GM12878 (cell line): ENCODE measurements around the gene ME3. TPM values are rescaled to one million over a fixed set of nuclear protein-coding genes. Genes with fewer than 3 reads are reported as not detected.

Source experiments
- ATAC-seq: fragments of 200-7000 bp; cut with Tn5 transposase; 3 replicates; pipeline ENCODE4 v1.9.1; 2020; ENCODE audit warnings: mild to moderate bottlenecking, moderate library complexity
- BruUV-seq: library from RNA; stranded (reverse); fragments of 400-500 nt; replicated peaks from 2 replicates; lab custom pipeline; 2021; lab: Mats Ljungman, UMichigan
- CTCF ChIA-PET: fragments of 300-600 bp; sonication (Branson Sonifier 250); formaldehyde crosslinking; extraction: SDS; loops from one replicate; lab custom pipeline; 2021; ENCODE audit warnings: inconsistent platforms; lab: Yijun Ruan, JAX
- POLR2A ChIA-PET: fragments of 350-600 bp; formaldehyde crosslinking; extraction: SDS; loops from one replicate; lab custom pipeline; 2021; ENCODE audit warnings: inconsistent platforms; lab: Charles Lee
- RAD21 ChIA-PET: fragments of 300-600 bp; sonication (Branson Sonifier 250); formaldehyde crosslinking; loops from one replicate; lab custom pipeline; 2023; ENCODE audit warnings: antibody characterized with exemption; ENCODE audit not compliant: unreplicated experiment; lab: Charles Lee
- SMC1A ChIA-PET: fragments of 300-600 bp; sonication (Branson Sonifier 250); formaldehyde crosslinking; loops from one replicate; lab custom pipeline; 2023; ENCODE audit not compliant: unreplicated experiment, uncharacterized antibody; lab: Charles Lee
- DNase-seq: peaks from one replicate; pipeline ENCODE4 v3.0.0-alpha.2; 2011; ENCODE audit warnings: low read depth, low spot score
- FAIRE-seq: peaks from 3 replicates; lab custom pipeline; 2011; peaks lifted over from hg19 to GRCh38; lab: Jason Lieb, UNC
- H2AFZ ChIP-seq: 2 replicates; pipeline ENCODE4 v1.6.0; 2011; ENCODE audit warnings: low read depth, low read length, control low read depth; ENCODE audit not compliant: control insufficient read depth
- H3K27ac ChIP-seq: 2 replicates; pipeline ENCODE4 v1.5.1; 2011; ENCODE audit warnings: control low read depth; ENCODE audit not compliant: control insufficient read depth, insufficient read depth
- H3K27me3 ChIP-seq, 2 experiments: replicated peaks in 1 of 2; 2 replicates each; pipeline versions ENCODE4 v1.6.0 to v1.6.1; 2011; ENCODE audit warnings: low read length in 1 of 2; ENCODE audit not compliant: control insufficient read depth in 2 of 2, insufficient read depth in 2 of 2
- H3K36me3 ChIP-seq, 2 experiments: 2 replicates each; pipeline ENCODE4 v1.5.1; 2011; ENCODE audit warnings: low read length in 1 of 2; ENCODE audit not compliant: control insufficient read depth in 2 of 2, insufficient read depth in 2 of 2
- H3K4me1 ChIP-seq: 2 replicates; pipeline ENCODE4 v1.6.1; 2011; ENCODE audit warnings: mild to moderate bottlenecking, low read length, moderate library complexity, mixed read lengths; ENCODE audit not compliant: control insufficient read depth, insufficient read depth
- H3K4me2 ChIP-seq: 2 replicates; pipeline ENCODE4 v1.6.0; 2011; ENCODE audit warnings: control low read depth; ENCODE audit not compliant: control insufficient read depth, insufficient read depth
- H3K4me3 ChIP-seq: fragments of 200-600 bp; sonication (generic); 2 replicates; pipeline ENCODE4 v1.5.1; 2016
- H3K79me2 ChIP-seq: 2 replicates; pipeline ENCODE4 v1.6.0; 2011; ENCODE audit warnings: low read length; ENCODE audit not compliant: control insufficient read depth, insufficient read depth
- H3K9ac ChIP-seq: 2 replicates; pipeline ENCODE4 v1.8.0; 2011; ENCODE audit warnings: low read length, control low read depth, mixed read lengths; ENCODE audit not compliant: control insufficient read depth, insufficient read depth
- H3K9me3 ChIP-seq: replicated peaks from 3 replicates; pipeline ENCODE4 v1.5.1; 2011; ENCODE audit warnings: mild to moderate bottlenecking, low read length; ENCODE audit not compliant: control insufficient read depth, insufficient read depth
- H4K20me1 ChIP-seq: 2 replicates; pipeline ENCODE4 v1.6.0; 2011; ENCODE audit not compliant: control insufficient read depth, insufficient read depth
- KLF5 ChIP-seq: fragments of 450-650 bp; IDR thresholded peaks from 2 replicates; pipeline ENCODE4 v1.6.1; 2014; ENCODE audit warnings: mild to moderate bottlenecking; ENCODE audit not compliant: partially characterized antibody
- LARP7 ChIP-seq: fragments of 450-650 bp; IDR thresholded peaks from 2 replicates; pipeline ENCODE4 v1.6.1; 2017; ENCODE audit warnings: mild to moderate bottlenecking
- POLR2AphosphoS5 ChIP-seq: IDR thresholded peaks from 2 replicates; pipeline ENCODE4 v1.6.1; 2011; ENCODE audit warnings: mild to moderate bottlenecking, low read length, inconsistent platforms
- RELB ChIP-seq: fragments of 450-650 bp; IDR thresholded peaks from 2 replicates; pipeline ENCODE4 v1.6.1; 2017; ENCODE audit warnings: low read depth, mild to moderate bottlenecking, moderate library complexity
- RUNX3 ChIP-seq: IDR thresholded peaks from 2 replicates; pipeline ENCODE4 v1.6.1; 2012; ENCODE audit warnings: low read length, inconsistent platforms
- SMAD1 ChIP-seq: fragments of 450-650 bp; IDR thresholded peaks from 2 replicates; pipeline ENCODE4 v1.6.1; 2018; ENCODE audit warnings: mild to moderate bottlenecking, low read depth; ENCODE audit not compliant: partially characterized antibody
- SP1 ChIP-seq: IDR thresholded peaks from one replicate; pipeline ENCODE4 v1.6.1; 2011; ENCODE audit warnings: low read depth, low read length
- SREBF1 ChIP-seq: IDR thresholded peaks from 2 replicates; pipeline ENCODE4 v1.6.1; 2012; ENCODE audit warnings: mild to moderate bottlenecking, low read length
- WGBS: methylation state at CpG from one replicate; pipeline ENCODE4 v1.1.6; 2016; ENCODE audit warnings: low lambda C conversion rate; ENCODE audit not compliant: insufficient replicate concordance, insufficient coverage; ENCODE audit errors: missing lambda C conversion rate; 5-methylcytosine and 5-hydroxymethylcytosine counted together
- in situ Hi-C: fragments of 300-500 bp; cut with MboI; formaldehyde crosslinking; loops from 9 replicates; pipeline ENCODE4 v1.14.3; 2018; ENCODE audit warnings: mixed read lengths
- intact Hi-C: fragments of 100-400 bp; cut with micrococcal nuclease; formaldehyde crosslinking; loops from one replicate; pipeline ENCODE4 v1.14.2; 2022; ENCODE audit not compliant: unreplicated experiment
- polyA plus RNA-seq, 11 experiments: library from polyadenylated mRNA; depleted of rRNA in 4 of 11; unstranded in 6 of 11; stranded (reverse) in 5 of 11; fragments of >200 nt; fragmentation: Nextera tagmentation in 4 of 11; fragmentation: Illumina TruSeq in 1 of 11; extraction: Ambion mirVana in 4 of 11; extraction: Trizol in 1 of 11; gene quantifications; 1 replicate in 1 of 11; 2 replicates in 10 of 11; pipeline versions ENCODE4 v1.2.1 to v1.2.3, GENCODE V29; 2011 to 2016; ENCODE audit warnings: inconsistent platforms in 2 of 11, missing spikeins in 2 of 11, low read depth in 1 of 11
- total RNA-seq, 4 experiments: library from RNA; depleted of rRNA in 3 of 4; stranded (reverse); fragments of >200 nt in 3 of 4; fragmentation: Illumina TruSeq in 1 of 4; extraction: Trizol in 1 of 4; gene quantifications; 2 replicates each; pipeline versions ENCODE4 v1.2.1 to v1.2.3, GENCODE V29; 2013 to 2021
- TF ChIP-seq, protein P1 (sequence below): fragments of 450-650 bp; formaldehyde crosslinking; IDR thresholded peaks from 2 replicates; pipeline ENCODE4 v1.5.0; 2022; ENCODE audit warnings: mild to moderate bottlenecking, missing genetic modification characterization
- TF ChIP-seq, protein P2 (sequence below): IDR thresholded peaks from 2 replicates; pipeline ENCODE4 v1.6.1; 2011; ENCODE audit warnings: low read depth, low read length, improper control_type of control experiment, borderline replicate concordance
- TF ChIP-seq, protein P3 (sequence below): fragments of 150-350 bp; IDR thresholded peaks from 2 replicates; pipeline ENCODE4 v1.6.1; 2016; ENCODE audit warnings: low read depth, low read length

ME3 gene
- total and polyA plus RNA-seq, 10 of the 15 experiments (the other 5 are each of a cell fraction or from before 2014, with no cell fraction given) = 0.06 to 0.40 (median 0.19) TPM; not detected in 2

DNA sequence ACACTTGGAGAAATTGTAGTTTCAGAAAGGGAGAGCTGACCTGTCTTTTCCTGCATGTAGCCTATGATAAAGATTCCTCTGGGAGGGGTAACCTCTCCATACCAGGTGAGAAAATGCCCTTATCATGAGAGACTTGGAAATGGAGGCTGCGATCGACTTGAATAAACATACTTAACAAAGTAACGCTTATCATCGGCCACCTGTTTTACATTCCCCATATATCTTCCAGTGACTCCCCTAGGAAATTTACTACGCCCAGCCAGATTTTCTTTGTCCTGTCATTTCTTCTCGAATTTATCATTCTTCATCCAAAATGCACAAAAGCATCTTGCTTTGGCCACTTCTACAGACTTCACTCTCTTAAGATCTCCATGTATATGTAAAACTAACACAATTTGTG is 154.2 kb downstream of the ME3 start:
- Histone ChIP-seq H2AFZ (no peak overlapping the region), H3K4me1 (no peaks in the 10 kb centered on the region), H3K27me3 (peaks cover 0 to 1% of the 10 kb centered on the region in 2 experiments; a peak in 1 of 4 replicates), H3K36me3 (no peaks in the 10 kb centered on the region), H3K4me3 (no peak overlapping the region), H3K27ac (no peak overlapping the region), H3K9ac (no peak overlapping the region), H3K9me3 (no peaks in the 10 kb centered on the region), H3K4me2 (no peak overlapping the region), H4K20me1 (no peaks in the 10 kb centered on the region), H3K79me2 (no peaks in the 10 kb centered on the region)
- POLR2A ChIA-PET = no interaction called here
- CTCF ChIA-PET = interaction anchor here (0.6 to 1.1 kb wide), 2 partner anchors 62 to 769 kb away, joined by 3 read pairs; no protein-coding TSS in a partner anchor
- WGBS = 65% methylated on average over 6 of the region's 6 CpGs
- RAD21 ChIA-PET = no interaction called here
- intact Hi-C loops = no loop called here
- in situ Hi-C loops = no loop called here
- no TSS peak for BruUV-seq
- TF ChIP-seq RUNX3 (no peak), SP1 (no peak), LARP7 (no peak), SREBF1 (no peak), RELB (no peak), POLR2AphosphoS5 (no peak), SMAD1 (no peak), KLF5 (no peak)
- TF ChIP-seq, protein P1, sequence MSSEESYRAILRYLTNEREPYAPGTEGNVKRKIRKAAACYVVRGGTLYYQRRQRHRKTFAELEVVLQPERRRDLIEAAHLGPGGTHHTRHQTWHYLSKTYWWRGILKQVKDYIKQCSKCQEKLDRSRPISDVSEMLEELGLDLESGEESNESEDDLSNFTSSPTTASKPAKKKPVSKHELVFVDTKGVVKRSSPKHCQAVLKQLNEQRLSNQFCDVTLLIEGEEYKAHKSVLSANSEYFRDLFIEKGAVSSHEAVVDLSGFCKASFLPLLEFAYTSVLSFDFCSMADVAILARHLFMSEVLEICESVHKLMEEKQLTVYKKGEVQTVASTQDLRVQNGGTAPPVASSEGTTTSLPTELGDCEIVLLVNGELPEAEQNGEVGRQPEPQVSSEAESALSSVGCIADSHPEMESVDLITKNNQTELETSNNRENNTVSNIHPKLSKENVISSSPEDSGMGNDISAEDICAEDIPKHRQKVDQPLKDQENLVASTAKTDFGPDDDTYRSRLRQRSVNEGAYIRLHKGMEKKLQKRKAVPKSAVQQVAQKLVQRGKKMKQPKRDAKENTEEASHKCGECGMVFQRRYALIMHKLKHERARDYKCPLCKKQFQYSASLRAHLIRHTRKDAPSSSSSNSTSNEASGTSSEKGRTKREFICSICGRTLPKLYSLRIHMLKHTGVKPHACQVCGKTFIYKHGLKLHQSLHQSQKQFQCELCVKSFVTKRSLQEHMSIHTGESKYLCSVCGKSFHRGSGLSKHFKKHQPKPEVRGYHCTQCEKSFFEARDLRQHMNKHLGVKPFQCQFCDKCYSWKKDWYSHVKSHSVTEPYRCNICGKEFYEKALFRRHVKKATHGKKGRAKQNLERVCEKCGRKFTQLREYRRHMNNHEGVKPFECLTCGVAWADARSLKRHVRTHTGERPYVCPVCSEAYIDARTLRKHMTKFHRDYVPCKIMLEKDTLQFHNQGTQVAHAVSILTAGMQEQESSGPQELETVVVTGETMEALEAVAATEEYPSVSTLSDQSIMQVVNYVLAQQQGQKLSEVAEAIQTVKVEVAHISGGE (CRISPR knock-in tag) = no peak
- TF ChIP-seq, protein P2, sequence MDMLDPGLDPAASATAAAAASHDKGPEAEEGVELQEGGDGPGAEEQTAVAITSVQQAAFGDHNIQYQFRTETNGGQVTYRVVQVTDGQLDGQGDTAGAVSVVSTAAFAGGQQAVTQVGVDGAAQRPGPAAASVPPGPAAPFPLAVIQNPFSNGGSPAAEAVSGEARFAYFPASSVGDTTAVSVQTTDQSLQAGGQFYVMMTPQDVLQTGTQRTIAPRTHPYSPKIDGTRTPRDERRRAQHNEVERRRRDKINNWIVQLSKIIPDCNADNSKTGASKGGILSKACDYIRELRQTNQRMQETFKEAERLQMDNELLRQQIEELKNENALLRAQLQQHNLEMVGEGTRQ = no peak
- TF ChIP-seq, protein P3, sequence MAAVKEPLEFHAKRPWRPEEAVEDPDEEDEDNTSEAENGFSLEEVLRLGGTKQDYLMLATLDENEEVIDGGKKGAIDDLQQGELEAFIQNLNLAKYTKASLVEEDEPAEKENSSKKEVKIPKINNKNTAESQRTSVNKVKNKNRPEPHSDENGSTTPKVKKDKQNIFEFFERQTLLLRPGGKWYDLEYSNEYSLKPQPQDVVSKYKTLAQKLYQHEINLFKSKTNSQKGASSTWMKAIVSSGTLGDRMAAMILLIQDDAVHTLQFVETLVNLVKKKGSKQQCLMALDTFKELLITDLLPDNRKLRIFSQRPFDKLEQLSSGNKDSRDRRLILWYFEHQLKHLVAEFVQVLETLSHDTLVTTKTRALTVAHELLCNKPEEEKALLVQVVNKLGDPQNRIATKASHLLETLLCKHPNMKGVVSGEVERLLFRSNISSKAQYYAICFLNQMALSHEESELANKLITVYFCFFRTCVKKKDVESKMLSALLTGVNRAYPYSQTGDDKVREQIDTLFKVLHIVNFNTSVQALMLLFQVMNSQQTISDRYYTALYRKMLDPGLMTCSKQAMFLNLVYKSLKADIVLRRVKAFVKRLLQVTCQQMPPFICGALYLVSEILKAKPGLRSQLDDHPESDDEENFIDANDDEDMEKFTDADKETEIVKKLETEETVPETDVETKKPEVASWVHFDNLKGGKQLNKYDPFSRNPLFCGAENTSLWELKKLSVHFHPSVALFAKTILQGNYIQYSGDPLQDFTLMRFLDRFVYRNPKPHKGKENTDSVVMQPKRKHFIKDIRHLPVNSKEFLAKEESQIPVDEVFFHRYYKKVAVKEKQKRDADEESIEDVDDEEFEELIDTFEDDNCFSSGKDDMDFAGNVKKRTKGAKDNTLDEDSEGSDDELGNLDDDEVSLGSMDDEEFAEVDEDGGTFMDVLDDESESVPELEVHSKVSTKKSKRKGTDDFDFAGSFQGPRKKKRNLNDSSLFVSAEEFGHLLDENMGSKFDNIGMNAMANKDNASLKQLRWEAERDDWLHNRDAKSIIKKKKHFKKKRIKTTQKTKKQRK = no peak
- DNase-seq (no peak), FAIRE-seq (no peak), ATAC-seq (no peak)
- SMC1A ChIA-PET = interaction anchor here (0.9 to 3.2 kb wide), 2 partner anchors 32 to 33 kb away, joined by 4 to 7 read pairs; no protein-coding TSS in a partner anchor
